GM04503 (cell line): ENCODE data around the gene LMNA.

Experiments used
- DNase-seq: peaks from one replicate; pipeline ENCODE4 v3.0.0-alpha.2; 2012; ENCODE audit warnings: low read depth

The LMNA gene

GRCh38 chr1:156082309-156083091 is 32.0 kb upstream of the LMNA start, which contains the start of gene MEX3A:
MEX3A (minus strand) TSS chr1:156082465; CDS start chr1:156081998, 467 bp downstream.
- DNase-seq: no peak

- no peak for DNase-seq
Observed at GRCh38 chr1:156083800-156084790, 30.4 kb upstream of the LMNA start.

- no peak for DNase-seq
Observed at GRCh38 chr1:156086256-156086662, 28.3 kb upstream of the LMNA start.

GRCh38 chr1:156089704-156090103 is 24.8 kb upstream of the LMNA start:
- DNase-seq: no peak

DNA sequence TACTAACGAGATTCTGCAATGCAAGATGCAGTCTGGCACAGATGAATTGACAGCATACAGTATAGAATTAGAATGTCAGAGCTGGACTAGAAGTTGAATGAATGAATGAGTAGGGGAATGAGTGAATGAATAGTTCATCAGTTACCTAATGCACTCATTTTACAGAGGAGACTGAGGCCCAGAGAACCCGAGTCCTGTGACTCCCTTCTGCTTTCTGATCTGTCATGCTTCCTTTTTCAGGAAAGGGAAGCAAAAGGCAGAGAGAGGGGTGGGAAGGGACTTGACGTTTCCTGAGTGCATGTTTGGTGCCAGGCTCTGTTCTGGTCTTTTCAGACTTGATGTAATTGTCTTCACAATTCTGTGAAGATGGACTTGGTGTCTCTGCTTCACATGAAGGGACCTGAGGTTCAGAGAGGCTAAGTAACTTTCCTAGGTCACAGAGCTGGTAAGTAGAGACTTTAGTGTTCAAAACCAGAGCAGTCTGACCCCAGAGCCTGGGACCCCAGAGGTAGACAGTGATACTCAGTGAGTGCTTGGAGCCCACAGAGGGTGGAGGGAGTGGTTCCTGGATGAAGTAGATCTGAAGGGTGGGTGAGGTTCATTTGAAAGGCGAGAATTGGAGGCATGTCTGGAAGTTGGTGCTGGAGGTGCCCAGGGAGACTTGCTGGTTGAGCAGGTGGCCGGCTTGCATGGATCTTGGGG is 24.2 kb upstream of the LMNA start:
- no peak for DNase-seq

DNA sequence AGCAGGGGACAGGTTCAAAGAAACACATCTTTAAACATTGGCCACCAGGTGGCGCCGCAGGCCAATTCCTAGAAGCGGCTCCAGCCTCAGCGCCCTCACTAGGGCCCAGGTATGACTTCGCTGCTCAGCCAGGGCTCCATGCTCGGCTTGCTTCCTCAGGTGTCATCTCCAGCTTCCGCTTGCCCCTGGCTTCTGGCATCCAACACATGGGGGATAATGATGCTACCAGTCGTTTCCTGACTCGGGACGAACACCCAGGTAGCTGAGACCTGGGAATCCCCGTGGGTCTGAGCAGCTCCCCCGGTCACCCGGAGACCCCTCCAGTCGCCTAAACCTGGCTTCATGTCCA is 23.7 kb upstream of the LMNA start:
- DNase-seq: no peak

DNA sequence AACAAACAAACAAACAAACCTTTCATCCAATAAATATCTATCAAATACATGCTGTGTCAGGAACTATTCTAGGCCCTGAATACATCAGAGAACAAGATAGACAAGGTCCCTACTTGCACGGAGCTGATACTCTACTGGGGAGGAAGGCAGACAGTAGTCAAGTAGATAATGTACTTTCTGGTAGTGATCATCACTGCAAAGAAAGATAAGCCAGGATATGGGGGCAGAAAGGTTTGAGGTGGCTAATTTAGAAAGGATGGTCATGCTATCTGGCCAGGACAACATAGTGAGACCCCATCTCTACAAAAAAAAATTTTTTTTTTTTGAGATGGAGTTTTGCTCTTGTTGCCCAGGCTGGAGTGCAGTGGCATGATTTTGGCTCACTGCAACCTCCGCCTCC is 22.9 kb upstream of the LMNA start:
- DNase-seq: no peak

GRCh38 chr1:156095906-156096508 is 18.5 kb upstream of the LMNA start:
- no peak for DNase-seq

DNA sequence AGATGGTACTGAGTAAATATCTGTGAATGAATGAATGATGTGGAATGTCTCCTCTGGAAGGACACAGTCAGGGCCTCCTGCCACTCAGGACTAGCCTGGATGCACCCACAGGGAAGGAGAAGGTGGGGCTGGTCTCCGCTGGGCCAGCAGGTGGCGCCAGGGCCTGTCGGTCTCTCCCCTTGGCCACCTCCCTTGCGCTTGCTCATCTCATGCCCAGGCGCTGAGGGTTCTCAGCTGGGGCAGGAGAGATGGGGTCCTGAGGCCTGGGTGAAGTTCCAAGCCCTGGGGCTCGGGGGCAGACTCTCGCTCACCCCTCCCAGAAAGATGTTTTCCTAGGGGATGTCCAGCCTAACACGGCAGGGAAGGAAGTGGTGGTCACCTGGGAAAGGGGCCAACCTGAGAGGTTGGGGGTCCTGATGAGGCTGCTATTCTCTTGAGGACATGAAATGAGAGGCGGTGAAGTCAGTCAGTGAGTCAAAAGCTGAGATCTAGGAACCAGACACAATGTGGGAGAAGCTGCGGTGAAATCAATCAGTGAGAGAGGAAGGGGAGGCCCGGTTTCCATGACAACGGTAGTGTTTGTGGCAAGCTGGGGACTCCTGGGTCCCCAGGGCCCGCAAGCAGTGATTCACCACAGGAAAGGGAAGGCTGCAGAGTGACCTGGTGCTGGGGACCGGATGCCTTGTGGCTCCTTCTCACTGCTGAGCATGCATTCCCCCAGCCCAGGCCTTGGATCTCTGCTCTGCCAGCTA is 17.7 kb upstream of the LMNA start:
- no peak for DNase-seq

GRCh38 chr1:156097499-156098178 is 16.9 kb upstream of the LMNA start:
- no peak for DNase-seq

DNA sequence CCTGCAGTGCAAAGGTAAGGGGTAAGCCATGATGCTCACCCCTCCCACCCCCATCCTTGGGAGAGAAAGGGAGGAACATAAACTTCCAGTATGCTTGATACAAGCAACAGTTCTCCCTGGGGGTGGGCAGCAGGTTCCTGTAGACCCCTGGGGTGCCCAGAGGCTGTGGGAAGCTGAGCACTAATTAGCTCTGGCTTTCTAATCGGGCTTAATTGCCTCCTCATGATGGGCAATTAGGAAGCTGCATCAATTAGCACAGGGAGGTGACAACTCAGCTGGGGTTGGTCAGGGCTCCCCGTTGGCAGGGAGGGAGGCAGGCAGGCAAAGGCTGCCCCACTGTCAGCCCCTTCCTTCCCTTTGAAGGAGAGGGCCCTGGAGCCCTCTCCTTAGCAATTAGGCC is 15.7 kb upstream of the LMNA start:
- no peak for DNase-seq

GRCh38 chr1:156099282-156099681 is 15.2 kb upstream of the LMNA start:
- DNase-seq: no peak

DNA sequence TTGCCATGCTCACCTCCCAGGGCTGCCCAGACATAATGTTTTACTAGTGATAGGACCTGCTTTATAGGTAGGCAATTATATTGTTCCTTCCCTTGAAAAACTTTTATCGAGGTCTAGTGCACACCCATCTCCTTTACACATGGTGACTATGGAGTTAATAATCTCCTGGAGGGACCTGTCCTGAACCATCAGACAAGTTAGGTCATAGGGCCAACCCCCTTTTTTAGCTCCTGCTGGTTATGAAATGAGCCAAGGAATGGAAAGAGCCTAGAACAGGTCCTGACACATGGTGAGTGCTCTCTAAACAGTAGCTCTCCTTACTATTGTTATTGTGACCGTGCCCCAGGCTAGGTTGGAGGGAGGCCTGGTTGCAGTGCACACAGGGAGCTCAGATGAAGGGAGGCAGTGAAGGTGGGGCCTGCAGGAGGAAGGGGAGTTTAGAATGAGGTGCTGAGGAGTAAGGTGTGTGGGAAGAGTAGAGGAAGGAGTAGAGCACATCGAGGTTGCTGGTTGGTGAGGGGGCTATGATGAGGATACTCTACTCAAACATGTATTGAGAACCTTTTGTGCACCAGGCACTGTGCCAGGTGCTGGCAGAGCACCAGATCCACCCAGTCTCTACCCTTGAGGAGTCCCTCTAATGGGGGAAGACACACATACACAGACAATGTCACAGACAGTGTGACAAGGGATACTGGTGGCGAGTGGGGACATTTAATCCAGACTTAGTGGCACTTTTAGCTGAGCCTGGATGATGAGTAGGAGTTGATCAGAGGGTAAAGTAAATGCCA is 14.1 kb upstream of the LMNA start:
- no peak for DNase-seq

- no peak for DNase-seq
Observed at GRCh38 chr1:156101880-156102279, 12.6 kb upstream of the LMNA start.

GRCh38 chr1:156102633-156103511 is 11.6 kb upstream of the LMNA start:
- DNase-seq: no peak

GRCh38 chr1:156103521-156103947 is 11.0 kb upstream of the LMNA start:
- no peak for DNase-seq

GRCh38 chr1:156104065-156104810 is 10.3 kb upstream of the LMNA start:
- no peak for DNase-seq
